ENCODE data around the gene OR2J3. TPM values are rescaled to one million over a fixed set of nuclear protein-coding genes. Genes with fewer than 3 reads are reported as not detected.
"Not testable (repeated sequence)": the region's sequence is repeated elsewhere in the genome, so short reads cannot be mapped to it uniquely, and the experiment has no call there.

OR2J3 gene
- not detected in 2 replicates for total RNA-seq

- no peak for DNase-seq (ENCODE audit: extremely low read depth, low read depth, low spot score)
Measured at GRCh38 chr6:29107758-29108157, at the start of gene OR2J3. OR2J3 (plus strand) TSS chr6:29108058; CDS start chr6:29111891, 3,833 bp downstream.

- no peak for DNase-seq (ENCODE audit: extremely low read depth, low read depth, low spot score)
Measured at GRCh38 chr6:29071831-29072723, 35.8 kb upstream of the OR2J3 start.

GRCh38 chr6:29079203-29079602 is 28.7 kb upstream of the OR2J3 start:
- DNase-seq (ENCODE audit: extremely low read depth, low read depth, low spot score) = no peak

- DNase-seq (ENCODE audit: extremely low read depth, low read depth, low spot score) = no peak
Measured at GRCh38 chr6:29081312-29081711, 26.5 kb upstream of the OR2J3 start.

- DNase-seq (ENCODE audit: extremely low read depth, low read depth, low spot score) = no peak
Measured at GRCh38 chr6:29082457-29082856, 25.4 kb upstream of the OR2J3 start.

- DNase-seq (ENCODE audit: extremely low read depth, low read depth, low spot score) = no peak
Measured at GRCh38 chr6:29087213-29087612, 20.6 kb upstream of the OR2J3 start, which contains the start of gene OR2B3. OR2B3 (minus strand) TSS chr6:29087313; CDS start chr6:29087248, 65 bp downstream.

GRCh38 chr6:29092957-29093356 is 14.9 kb upstream of the OR2J3 start:
- no peak for DNase-seq (ENCODE audit: extremely low read depth, low read depth, low spot score)

- no peak for DNase-seq (ENCODE audit: extremely low read depth, low read depth, low spot score)
Measured at GRCh38 chr6:29097803-29098202, 10.1 kb upstream of the OR2J3 start.

GRCh38 chr6:29099190-29099589 is 8.7 kb upstream of the OR2J3 start, which contains the start of gene OR2J1:
OR2J1 (plus strand) TSS chr6:29099490; CDS start chr6:29100943, 1,453 bp downstream.
- no peak for DNase-seq (ENCODE audit: extremely low read depth, low read depth, low spot score)

GRCh38 chr6:29112135-29112534 is 4.3 kb downstream of the OR2J3 start:
- no peak for DNase-seq (ENCODE audit: extremely low read depth, low read depth, low spot score)

- not testable (repeated sequence) for DNase-seq (ENCODE audit: extremely low read depth, low read depth, low spot score)
Measured at GRCh38 chr6:29114964-29115363, 7.1 kb downstream of the OR2J3 start.

- no peak for DNase-seq (ENCODE audit: extremely low read depth, low read depth, low spot score)
Measured at GRCh38 chr6:29129326-29130012, 21.6 kb downstream of the OR2J3 start.

GRCh38 chr6:29130644-29131043 is 22.8 kb downstream of the OR2J3 start:
- DNase-seq (ENCODE audit: extremely low read depth, low read depth, low spot score) = no peak

GRCh38 chr6:29131691-29132090 is 23.8 kb downstream of the OR2J3 start:
- DNase-seq (ENCODE audit: extremely low read depth, low read depth, low spot score) = no peak

GRCh38 chr6:29137724-29138123 is 29.9 kb downstream of the OR2J3 start:
- DNase-seq (ENCODE audit: extremely low read depth, low read depth, low spot score) = no peak

GRCh38 chr6:29141606-29142005 is 33.7 kb downstream of the OR2J3 start:
- no peak for DNase-seq (ENCODE audit: extremely low read depth, low read depth, low spot score)

- DNase-seq (ENCODE audit: extremely low read depth, low read depth, low spot score) = no peak
Measured at GRCh38 chr6:29142309-29142708, 34.5 kb downstream of the OR2J3 start.

- no peak for DNase-seq (ENCODE audit: extremely low read depth, low read depth, low spot score)
Measured at GRCh38 chr6:29146179-29146578, 38.3 kb downstream of the OR2J3 start.

- no peak for DNase-seq (ENCODE audit: extremely low read depth, low read depth, low spot score)
Measured at GRCh38 chr6:29147074-29147473, 39.2 kb downstream of the OR2J3 start.

GRCh38 chr6:29149444-29149843 is 41.6 kb downstream of the OR2J3 start:
- not testable (repeated sequence) for DNase-seq (ENCODE audit: extremely low read depth, low read depth, low spot score)

- DNase-seq (ENCODE audit: extremely low read depth, low read depth, low spot score) = no peak
Measured at GRCh38 chr6:29153083-29153482, 45.2 kb downstream of the OR2J3 start.

- DNase-seq (ENCODE audit: extremely low read depth, low read depth, low spot score) = not testable (repeated sequence)
Measured at GRCh38 chr6:29155182-29155581, 47.3 kb downstream of the OR2J3 start.

Data from glomerular endothelial cell (primary cell).